GM10248 (cell line): Measurements from ENCODE around the gene LSM14A.
"Not testable (repeated sequence)": the region's sequence is repeated elsewhere in the genome, so short reads cannot be mapped to it uniquely, and the experiment has no call there.

Source experiments
- CTCF ChIA-PET: fragments of 300-600 bp; sonication (Branson Sonifier 250); formaldehyde crosslinking; extraction: SDS; loops from one replicate; lab custom pipeline; 2021; ENCODE audit warnings: antibody characterized with exemption; lab: Yijun Ruan, JAX
- POLR2A ChIA-PET: fragments of 350-650 bp; sonication (Branson Sonifier 250); formaldehyde crosslinking; extraction: SDS; loops from one replicate; lab custom pipeline; 2020; ENCODE audit warnings: antibody characterized with exemption; lab: Yijun Ruan, JAX
- DNase-seq: peaks from one replicate; pipeline ENCODE4 v3.0.0; 2012; ENCODE audit errors: extremely low spot score
- CTCF ChIP-seq: IDR thresholded peaks from 2 replicates; pipeline ENCODE4 v1.5.1; 2012; ENCODE audit warnings: mild to moderate bottlenecking, low read depth; ENCODE audit errors: extremely low read depth, missing control alignments, control extremely low read depth

LSM14A gene

GRCh38 chr19:34173193-34173956 is 1.1 kb downstream of the LSM14A start:
- CTCF ChIA-PET = interaction anchor here (1.2 to 1.5 kb wide), 2 partner anchors 10 to 59 kb away, joined by 3 to 4 read pairs; no protein-coding TSS in a partner anchor
- POLR2A ChIA-PET = interaction anchor here (0.6 kb wide), 1 partner anchor 1504 kb away, joined by 3 read pairs; no protein-coding TSS in a partner anchor
- no peak for TF ChIP-seq CTCF
- no peak for DNase-seq

GRCh38 chr19:34175173-34175572 is 2.9 kb downstream of the LSM14A start:
- DNase-seq, POLR2A ChIA-PET: not testable (repeated sequence)
- CTCF ChIA-PET = interaction anchor here (1.4 kb wide), 1 partner anchor 13 kb away, joined by 3 read pairs; no protein-coding TSS in a partner anchor

GRCh38 chr19:34176581-34176980 is 4.3 kb downstream of the LSM14A start:
- no peak for DNase-seq
- TF ChIP-seq CTCF = no peak
- ChIA-PET CTCF (interaction anchor here (1.2 to 2.9 kb wide), 3 partner anchors 13 to 45 kb away, joined by 3 to 9 read pairs (median 4); no protein-coding TSS in a partner anchor), POLR2A (no interaction called here)

- no peak for TF ChIP-seq CTCF
- ChIA-PET CTCF (interaction anchor here (1.3 to 2.9 kb wide), 4 partner anchors 26 to 43 kb away, joined by 3 to 9 read pairs (median 4); no protein-coding TSS in a partner anchor), POLR2A (no interaction called here)
- DNase-seq = no peak
These were observed 5.9 kb downstream of the LSM14A start for GRCh38 chr19:34178274-34178610.

GRCh38 chr19:34179066-34179465 is 6.8 kb downstream of the LSM14A start:
- ChIA-PET CTCF (interaction anchor here (1.0 to 2.9 kb wide), 4 partner anchors 16 to 42 kb away, joined by 3 to 9 read pairs (median 4); no protein-coding TSS in a partner anchor), POLR2A (no interaction called here)
- no peak for DNase-seq
- no peak for TF ChIP-seq CTCF

GRCh38 chr19:34180273-34180672 is 8.0 kb downstream of the LSM14A start:
- ChIA-PET POLR2A (no interaction called here), CTCF (no interaction called here)
- TF ChIP-seq CTCF = no peak

GRCh38 chr19:34180709-34181108 is 8.4 kb downstream of the LSM14A start:
- POLR2A ChIA-PET = no interaction called here
- CTCF ChIA-PET = no interaction called here
- DNase-seq = no peak
- no peak for TF ChIP-seq CTCF

More at GRCh38 chr19:34180273-34180672, 8.0 kb downstream of the LSM14A start:
- no peak for DNase-seq
